ENCODE measurements around the gene TMEFF2.
"Not testable (repeated sequence)": the region's sequence is repeated elsewhere in the genome, so short reads cannot be mapped to it uniquely, and the experiment has no call there.

DNA sequence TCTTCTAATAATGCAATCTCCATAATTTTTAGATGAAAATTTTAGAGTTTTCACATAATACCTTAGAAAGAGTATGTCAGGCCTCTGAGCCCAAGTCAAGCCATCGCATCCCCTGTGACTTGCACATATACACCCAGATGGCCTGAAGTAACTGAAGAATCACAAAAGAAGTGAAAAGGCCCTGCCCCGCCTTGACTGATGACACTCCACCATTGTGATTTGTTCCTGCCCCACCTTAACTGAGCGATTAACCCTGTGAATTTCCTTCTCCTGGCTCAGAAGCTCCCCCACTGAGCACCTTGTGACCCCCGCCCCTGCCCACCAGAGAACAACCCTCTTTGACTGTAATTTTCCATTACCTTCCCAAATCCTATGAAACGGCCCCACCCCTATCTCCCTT, 64.4 kb downstream of the TMEFF2 start:
- TF ChIP-seq, protein P1, sequence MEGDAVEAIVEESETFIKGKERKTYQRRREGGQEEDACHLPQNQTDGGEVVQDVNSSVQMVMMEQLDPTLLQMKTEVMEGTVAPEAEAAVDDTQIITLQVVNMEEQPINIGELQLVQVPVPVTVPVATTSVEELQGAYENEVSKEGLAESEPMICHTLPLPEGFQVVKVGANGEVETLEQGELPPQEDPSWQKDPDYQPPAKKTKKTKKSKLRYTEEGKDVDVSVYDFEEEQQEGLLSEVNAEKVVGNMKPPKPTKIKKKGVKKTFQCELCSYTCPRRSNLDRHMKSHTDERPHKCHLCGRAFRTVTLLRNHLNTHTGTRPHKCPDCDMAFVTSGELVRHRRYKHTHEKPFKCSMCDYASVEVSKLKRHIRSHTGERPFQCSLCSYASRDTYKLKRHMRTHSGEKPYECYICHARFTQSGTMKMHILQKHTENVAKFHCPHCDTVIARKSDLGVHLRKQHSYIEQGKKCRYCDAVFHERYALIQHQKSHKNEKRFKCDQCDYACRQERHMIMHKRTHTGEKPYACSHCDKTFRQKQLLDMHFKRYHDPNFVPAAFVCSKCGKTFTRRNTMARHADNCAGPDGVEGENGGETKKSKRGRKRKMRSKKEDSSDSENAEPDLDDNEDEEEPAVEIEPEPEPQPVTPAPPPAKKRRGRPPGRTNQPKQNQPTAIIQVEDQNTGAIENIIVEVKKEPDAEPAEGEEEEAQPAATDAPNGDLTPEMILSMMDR (IDR thresholded peaks at IDR 0.05; ENCODE audit: insufficient read depth, low read length, poor library complexity, severe bottlenecking): not testable (repeated sequence)
- TF ChIP-seq EZH2phosphoT487 (conservative IDR thresholded peaks at IDR 0.05; ENCODE audit: low read length): not testable (repeated sequence)

Measured in SU-DHL-6 (cell line).